Measurements from ENCODE around the gene NUCB2.
"Not testable (repeated sequence)": the region's sequence is repeated elsewhere in the genome, so short reads cannot be mapped to it uniquely, and the experiment has no call there.

Gene NUCB2

GRCh38 chr11:17257196-17257595, 19.3 kb upstream of the NUCB2 start:
- TF ChIP-seq GATA1 (IDR thresholded peaks at IDR 0.05; ENCODE audit: low read depth, low read length): no peak
- TF ChIP-seq POLR2A (IDR thresholded peaks at IDR 0.05; ENCODE audit: low read length): no peak
- DNase-seq: peak in 1 of 2 experiments; percentile 20

DNA sequence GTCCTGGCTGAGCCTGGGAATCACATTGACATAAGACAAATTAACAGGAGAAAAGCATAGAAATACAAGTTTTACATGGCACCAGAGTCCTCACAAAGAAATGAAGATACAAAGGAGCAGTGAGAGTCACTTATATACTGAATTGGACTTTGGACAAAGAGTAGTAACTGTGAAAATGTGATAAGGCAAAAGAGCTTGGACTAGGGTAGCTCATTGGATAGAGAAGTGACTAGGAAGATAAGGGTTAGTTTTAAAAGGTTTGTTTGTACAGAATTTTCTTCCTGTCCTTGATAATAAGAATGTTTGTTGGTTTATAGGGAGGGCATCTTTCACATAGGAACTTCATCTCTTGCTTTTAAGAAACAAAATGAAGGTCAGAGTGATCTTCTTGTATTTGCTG, 17.9 kb upstream of the NUCB2 start:
- no peak for TF ChIP-seq POLR2A (IDR thresholded peaks at IDR 0.05; ENCODE audit: low read length)
- TF ChIP-seq GATA1 (IDR thresholded peaks at IDR 0.05; ENCODE audit: low read depth, low read length): no peak

DNA sequence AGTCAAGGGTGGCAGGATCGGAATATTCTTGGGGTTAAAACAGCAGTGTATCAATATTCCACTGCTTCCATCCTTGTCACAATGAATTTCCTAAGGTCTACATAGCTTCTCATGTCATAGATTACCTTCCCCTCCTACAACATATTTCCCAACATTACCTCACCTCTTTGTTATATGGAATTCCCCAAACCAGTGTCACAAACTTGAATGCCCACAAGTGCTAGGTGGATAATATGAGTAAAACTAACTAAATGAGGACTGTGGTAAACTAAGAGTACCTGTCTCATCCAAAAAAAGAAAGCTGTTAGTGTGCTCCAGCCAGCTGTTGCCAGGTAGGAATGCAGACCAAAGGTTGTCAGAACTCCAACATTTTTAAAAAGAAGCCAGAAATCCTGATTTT, 17.0 kb upstream of the NUCB2 start:
- TF ChIP-seq POLR2A (IDR thresholded peaks at IDR 0.05; ENCODE audit: low read length): no peak
- no peak for DNase-seq

More for the DNA sequence above, 17.9 kb upstream of the NUCB2 start:
- DNase-seq: peak; percentile 11 to 13

GRCh38 chr11:17260020-17260419, 16.5 kb upstream of the NUCB2 start:
- no peak for TF ChIP-seq POLR2A (IDR thresholded peaks at IDR 0.05; ENCODE audit: low read length)
- TF ChIP-seq GATA1 (IDR thresholded peaks at IDR 0.05; ENCODE audit: low read depth, low read length): no peak
- peak in 1 of 2 experiments; percentile 30 for DNase-seq

DNA sequence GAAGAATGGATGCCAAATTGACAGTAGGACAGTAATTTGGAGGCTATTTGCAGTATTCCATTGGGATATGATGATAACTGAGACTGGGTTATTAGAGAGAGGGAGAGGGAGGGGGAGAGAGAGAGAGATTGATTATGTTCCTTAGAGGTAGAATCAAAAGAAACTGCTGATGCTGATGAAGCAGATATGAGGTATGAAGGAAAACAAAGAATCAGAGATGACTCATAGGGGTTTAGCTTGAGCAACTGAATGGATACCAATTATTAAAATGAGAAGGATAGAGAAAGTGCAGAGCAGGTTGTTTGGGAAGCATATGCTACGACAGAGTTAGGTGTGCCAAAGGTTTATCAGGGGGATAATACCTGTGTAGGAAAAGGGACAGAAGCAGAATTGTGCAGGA, 12.8 kb upstream of the NUCB2 start:
- no peak for DNase-seq
- TF ChIP-seq POLR2A (IDR thresholded peaks at IDR 0.05; ENCODE audit: low read length): no peak
- no peak for TF ChIP-seq GATA1 (IDR thresholded peaks at IDR 0.05; ENCODE audit: low read depth, low read length)

- TF ChIP-seq POLR2A (IDR thresholded peaks at IDR 0.05; ENCODE audit: low read length): no peak
- TF ChIP-seq GATA1 (IDR thresholded peaks at IDR 0.05; ENCODE audit: low read depth, low read length): no peak
- no peak for DNase-seq
Observed at GRCh38 chr11:17266781-17267180, 9.8 kb upstream of the NUCB2 start.

- TF ChIP-seq GATA1 (IDR thresholded peaks at IDR 0.05; ENCODE audit: low read depth, low read length) (no peak), POLR2A (IDR thresholded peaks at IDR 0.05; ENCODE audit: low read length) (no peak)
Observed at GRCh38 chr11:17267576-17267975, 9.0 kb upstream of the NUCB2 start.

DNA sequence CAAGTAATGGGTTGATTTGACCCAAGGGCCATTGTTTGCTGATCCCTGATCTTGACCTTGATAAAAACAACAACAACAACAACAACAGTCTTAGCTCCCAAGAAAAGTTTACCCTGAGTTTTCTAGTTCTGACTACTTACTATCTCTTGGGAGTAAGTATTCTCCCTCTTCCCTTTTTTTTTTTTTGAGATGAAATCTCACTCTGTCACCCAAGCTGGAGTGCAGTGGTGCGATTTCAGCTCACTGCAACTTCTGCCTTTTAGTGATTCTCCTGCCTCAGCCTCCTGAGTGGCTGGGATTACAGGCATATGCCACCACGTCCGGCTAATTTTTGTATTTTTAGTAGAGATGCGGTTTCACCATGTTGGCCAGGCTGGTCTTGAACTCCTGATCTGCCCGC, 8.0 kb upstream of the NUCB2 start:
- not testable (repeated sequence) for DNase-seq

More at GRCh38 chr11:17267576-17267975, 9.0 kb upstream of the NUCB2 start:
- no peak for DNase-seq

GRCh38 chr11:17268902-17269301, 7.6 kb upstream of the NUCB2 start:
- DNase-seq: no peak
- no peak for TF ChIP-seq GATA1 (IDR thresholded peaks at IDR 0.05; ENCODE audit: low read depth, low read length)
- TF ChIP-seq POLR2A (IDR thresholded peaks at IDR 0.05; ENCODE audit: low read length): no peak

DNA sequence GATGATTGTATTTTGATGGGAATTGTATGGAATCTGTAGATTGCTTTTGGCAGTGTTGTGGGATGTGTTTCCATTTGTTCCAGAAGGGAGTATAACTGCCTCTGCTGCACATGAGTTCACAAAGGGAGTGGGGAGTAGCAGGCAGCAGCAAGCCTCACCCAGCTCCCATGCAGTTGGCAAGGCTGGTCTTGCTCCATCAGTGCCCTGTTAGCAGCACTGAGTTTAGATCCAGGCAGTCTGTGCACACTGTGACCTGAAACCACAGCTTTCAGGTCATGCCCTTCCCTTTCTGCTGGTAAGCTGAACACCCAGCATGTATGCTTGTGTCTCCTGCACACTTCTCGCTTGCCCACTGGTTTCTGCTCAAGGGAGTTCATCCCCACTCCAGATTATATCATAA, 3.7 kb upstream of the NUCB2 start:
- TF ChIP-seq POLR2A (IDR thresholded peaks at IDR 0.05; ENCODE audit: low read length): no peak
- TF ChIP-seq GATA1 (IDR thresholded peaks at IDR 0.05; ENCODE audit: low read depth, low read length): no peak
- DNase-seq: no peak

- no peak for TF ChIP-seq GATA1 (IDR thresholded peaks at IDR 0.05; ENCODE audit: low read depth, low read length)
- no peak for TF ChIP-seq POLR2A (IDR thresholded peaks at IDR 0.05; ENCODE audit: low read length)
- DNase-seq: no peak
Observed at GRCh38 chr11:17273211-17273610, 3.3 kb upstream of the NUCB2 start.

DNA sequence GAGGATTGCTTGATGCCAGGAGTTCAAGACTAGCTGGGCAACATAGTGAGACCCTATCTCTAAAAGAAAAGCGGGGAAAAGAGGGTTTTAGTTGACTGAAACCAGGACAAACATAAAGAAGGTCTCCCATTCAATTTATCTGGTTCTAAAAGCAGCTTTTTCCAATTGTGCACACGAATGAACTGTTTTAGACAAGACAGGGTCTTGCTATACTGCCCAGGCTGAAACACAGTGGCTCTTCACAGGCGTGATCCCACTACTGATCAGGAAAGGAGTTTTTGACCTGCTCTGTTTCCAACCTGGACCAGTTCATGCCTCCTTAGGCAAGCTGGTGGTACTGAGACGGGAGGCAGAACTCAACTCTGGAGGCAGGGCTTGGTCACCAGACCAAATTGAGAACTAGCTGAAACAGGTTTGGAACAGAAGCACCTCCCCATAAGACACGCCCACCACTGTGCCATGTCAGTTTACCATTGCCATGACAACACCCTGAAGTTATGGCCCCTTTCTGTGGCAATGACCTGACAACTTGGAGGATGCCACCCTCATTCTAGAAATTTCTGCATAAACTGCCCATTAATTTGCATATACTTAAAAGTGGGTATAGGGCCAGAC, 2.8 kb upstream of the NUCB2 start:
- TF ChIP-seq GATA1 (IDR thresholded peaks at IDR 0.05; ENCODE audit: low read depth, low read length): no peak
- no peak for TF ChIP-seq POLR2A (IDR thresholded peaks at IDR 0.05; ENCODE audit: low read length)
- peak; percentile 69 to 76 for DNase-seq

DNA sequence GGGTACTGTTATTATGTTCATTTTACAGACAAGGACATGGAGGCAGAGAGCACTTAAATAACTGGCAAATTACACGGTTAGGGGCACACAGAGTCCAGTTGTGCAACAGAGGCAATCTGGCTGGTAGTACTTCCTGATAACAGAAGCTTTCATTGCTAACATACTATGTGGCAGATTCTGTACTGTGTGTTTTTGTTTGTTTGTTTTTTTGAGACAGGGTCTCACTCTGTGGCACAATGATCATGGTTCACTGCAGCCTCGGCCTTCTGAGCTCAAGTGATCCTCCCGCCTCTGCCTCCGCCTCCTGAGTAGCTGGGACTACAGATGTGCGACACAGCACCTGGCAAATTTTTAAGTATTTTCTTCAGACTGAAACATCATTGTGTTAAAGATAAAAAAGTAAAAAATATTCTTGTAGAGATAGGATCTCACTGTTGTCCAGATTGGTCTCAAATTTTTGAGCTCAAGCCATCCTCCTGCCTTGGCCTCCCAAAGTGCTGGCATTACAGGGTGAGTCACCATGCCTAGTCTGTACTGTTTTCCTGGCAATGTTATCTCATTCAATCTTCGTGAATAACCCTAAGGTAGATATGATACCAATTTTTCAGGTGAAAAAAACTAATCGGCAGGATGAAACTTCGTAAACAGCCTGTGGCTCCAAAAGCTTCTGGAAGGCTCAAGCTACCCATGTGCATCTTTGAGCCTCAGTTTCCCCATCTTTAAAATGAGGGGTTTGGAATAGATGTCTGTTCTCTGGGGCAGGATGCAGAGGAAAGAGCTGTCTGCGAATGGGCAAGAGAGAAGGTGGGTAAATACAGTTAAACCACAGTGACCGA, 921 bp upstream of the NUCB2 start:
- DNase-seq: peak; percentile 47 to 49

GRCh38 chr11:17277024-17277584, 565 bp downstream of the NUCB2 start:
- peak; percentile 66 to 70 for DNase-seq
- no peak for TF ChIP-seq POLR2A (IDR thresholded peaks at IDR 0.05; ENCODE audit: low read length)
- TF ChIP-seq GATA1 (IDR thresholded peaks at IDR 0.05; ENCODE audit: low read depth, low read length): no peak

More for the DNA sequence above, 921 bp upstream of the NUCB2 start:
- TF ChIP-seq POLR2A (IDR thresholded peaks at IDR 0.05; ENCODE audit: low read length) (no peak), GATA1 (IDR thresholded peaks at IDR 0.05; ENCODE audit: low read depth, low read length) (no peak)
